Testis (tissue), 2 donors: ENCODE data around the gene ARSA.

Source experiments
- POLR2A ChIP-seq: fragments of 450-650 bp; IDR thresholded peaks from one replicate; pipeline ENCODE4 v1.6.1; 2017; ENCODE audit warnings: antibody characterized with exemption, mild to moderate bottlenecking, moderate library complexity
- TF ChIP-seq, protein P1 (sequence below), 3 experiments: fragments of 450-650 bp in 2 of 3; fragments of 200-600 bp in 1 of 3; sonication (generic) in 1 of 3; IDR thresholded peaks; one replicate each; pipeline ENCODE4 v1.5.1; 2016 to 2019; ENCODE audit warnings: antibody characterized with exemption in 3 of 3, mild to moderate bottlenecking in 2 of 3, moderate library complexity in 1 of 3

DNA sequence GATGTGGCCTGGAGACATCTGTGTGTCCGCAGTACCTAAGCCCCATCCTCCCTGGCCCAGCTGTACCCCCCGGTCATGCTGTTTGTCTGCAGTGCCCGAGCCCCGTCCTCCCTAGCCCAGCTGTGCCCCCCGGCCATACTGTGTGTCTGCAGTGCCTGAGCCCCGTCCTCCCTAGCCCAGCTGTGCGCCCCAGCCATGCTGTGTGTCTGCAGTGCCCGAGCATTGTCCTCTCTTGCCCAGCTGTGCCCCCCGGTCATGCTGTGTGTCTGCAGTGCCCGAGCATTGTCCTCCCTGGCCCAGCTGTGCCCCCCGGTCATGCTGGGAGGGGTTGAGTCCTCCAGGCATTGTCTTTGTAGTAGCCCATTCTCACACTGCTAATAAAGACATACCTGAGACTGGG, 7.6 kb upstream of the ARSA start:
- TF ChIP-seq, protein P1, sequence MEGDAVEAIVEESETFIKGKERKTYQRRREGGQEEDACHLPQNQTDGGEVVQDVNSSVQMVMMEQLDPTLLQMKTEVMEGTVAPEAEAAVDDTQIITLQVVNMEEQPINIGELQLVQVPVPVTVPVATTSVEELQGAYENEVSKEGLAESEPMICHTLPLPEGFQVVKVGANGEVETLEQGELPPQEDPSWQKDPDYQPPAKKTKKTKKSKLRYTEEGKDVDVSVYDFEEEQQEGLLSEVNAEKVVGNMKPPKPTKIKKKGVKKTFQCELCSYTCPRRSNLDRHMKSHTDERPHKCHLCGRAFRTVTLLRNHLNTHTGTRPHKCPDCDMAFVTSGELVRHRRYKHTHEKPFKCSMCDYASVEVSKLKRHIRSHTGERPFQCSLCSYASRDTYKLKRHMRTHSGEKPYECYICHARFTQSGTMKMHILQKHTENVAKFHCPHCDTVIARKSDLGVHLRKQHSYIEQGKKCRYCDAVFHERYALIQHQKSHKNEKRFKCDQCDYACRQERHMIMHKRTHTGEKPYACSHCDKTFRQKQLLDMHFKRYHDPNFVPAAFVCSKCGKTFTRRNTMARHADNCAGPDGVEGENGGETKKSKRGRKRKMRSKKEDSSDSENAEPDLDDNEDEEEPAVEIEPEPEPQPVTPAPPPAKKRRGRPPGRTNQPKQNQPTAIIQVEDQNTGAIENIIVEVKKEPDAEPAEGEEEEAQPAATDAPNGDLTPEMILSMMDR (IDR thresholded peaks at IDR 0.05) = no peak
- no peak for TF ChIP-seq POLR2A
